HG02970 (cell line): ENCODE measurements around the gene PRUNE2.
"Not testable (repeated sequence)": the region's sequence is repeated elsewhere in the genome, so short reads cannot be mapped to it uniquely, and the experiment has no call there.

Experiments
- ATAC-seq: cut with Tn5 transposase; IDR thresholded peaks from one replicate; pipeline ENCODE4 v1.9.1; 2021; ENCODE audit warnings: mild to moderate bottlenecking, moderate library complexity, moderate number of reproducible peaks; ENCODE audit not compliant: unreplicated experiment, low FRiP score

PRUNE2 gene

GRCh38 chr9:76609285-76610010 is 296.5 kb downstream of the PRUNE2 start:
- no peak for ATAC-seq

GRCh38 chr9:76608575-76609273 is 297.2 kb downstream of the PRUNE2 start:
- no peak for ATAC-seq

- no peak for ATAC-seq
These were observed 298.0 kb downstream of the PRUNE2 start for GRCh38 chr9:76607730-76608436.

- no peak for ATAC-seq
These were observed 300.5 kb downstream of the PRUNE2 start for GRCh38 chr9:76605321-76605900.

GRCh38 chr9:76603931-76604570 is 301.9 kb downstream of the PRUNE2 start:
- ATAC-seq, result no peak

GRCh38 chr9:76603448-76603895 is 302.4 kb downstream of the PRUNE2 start:
- no peak for ATAC-seq

- no peak for ATAC-seq
These were observed 303.7 kb downstream of the PRUNE2 start for GRCh38 chr9:76602199-76602598.

- no peak for ATAC-seq
These were observed 305.8 kb downstream of the PRUNE2 start for GRCh38 chr9:76600007-76600615.

GRCh38 chr9:76598981-76599380 is 306.9 kb downstream of the PRUNE2 start:
- ATAC-seq, result no peak

- no peak for ATAC-seq
These were observed 310.3 kb downstream of the PRUNE2 start for GRCh38 chr9:76595645-76596044.

- no peak for ATAC-seq
These were observed 311.0 kb downstream of the PRUNE2 start for GRCh38 chr9:76594764-76595424.

- not testable (repeated sequence) for ATAC-seq
These were observed 311.8 kb downstream of the PRUNE2 start for GRCh38 chr9:76593961-76594735.

GRCh38 chr9:76592974-76593347 is 313.0 kb downstream of the PRUNE2 start:
- no peak for ATAC-seq

- no peak for ATAC-seq
These were observed 313.6 kb downstream of the PRUNE2 start for GRCh38 chr9:76592091-76592973.

- ATAC-seq, result no peak
These were observed 314.5 kb downstream of the PRUNE2 start for GRCh38 chr9:76591256-76591950.

- no peak for ATAC-seq
These were observed 317.6 kb downstream of the PRUNE2 start for GRCh38 chr9:76588316-76588715.
